Pons (tissue), 1 donor: ENCODE data around the gene ADARB1.

ENCODE experiments used
- DNase-seq: peaks from one replicate; pipeline ENCODE4 v3.0.0-alpha.2; 2016; ENCODE audit warnings: low spot score

ADARB1 gene

GRCh38 chr21:45252448-45252925 is 178.1 kb downstream of the ADARB1 start:
- DNase-seq, result no peak

GRCh38 chr21:45253180-45253579 is 178.8 kb downstream of the ADARB1 start:
- DNase-seq, result no peak

GRCh38 chr21:45253633-45254459 is 179.5 kb downstream of the ADARB1 start:
- no peak for DNase-seq

GRCh38 chr21:45254460-45254930 is 180.1 kb downstream of the ADARB1 start:
- DNase-seq, result no peak

- no peak for DNase-seq
Measured at GRCh38 chr21:45255381-45256020, 181.1 kb downstream of the ADARB1 start.

GRCh38 chr21:45256021-45256911 is 181.9 kb downstream of the ADARB1 start:
- no peak for DNase-seq

GRCh38 chr21:45256912-45257672 is 182.7 kb downstream of the ADARB1 start:
- DNase-seq, result no peak

- no peak for DNase-seq
Measured at GRCh38 chr21:45257673-45258341, 183.4 kb downstream of the ADARB1 start.

GRCh38 chr21:45258466-45258865 is 184.1 kb downstream of the ADARB1 start:
- DNase-seq, result no peak

- no peak for DNase-seq
Measured at GRCh38 chr21:45259206-45259840, 184.9 kb downstream of the ADARB1 start.

GRCh38 chr21:45260191-45260825 is 185.9 kb downstream of the ADARB1 start:
- no peak for DNase-seq

GRCh38 chr21:45261093-45261492 is 186.7 kb downstream of the ADARB1 start:
- DNase-seq, result no peak

GRCh38 chr21:45262041-45262581 is 187.7 kb downstream of the ADARB1 start:
- no peak for DNase-seq

GRCh38 chr21:45262616-45263015 is 188.2 kb downstream of the ADARB1 start:
- no peak for DNase-seq

- no peak for DNase-seq
Measured at GRCh38 chr21:45263534-45263933, 189.2 kb downstream of the ADARB1 start.

- no peak for DNase-seq
Measured at GRCh38 chr21:45264146-45264911, 189.9 kb downstream of the ADARB1 start.

GRCh38 chr21:45264912-45265515 is 190.6 kb downstream of the ADARB1 start:
- DNase-seq, result no peak
